NB4 (cell line): ENCODE measurements around the gene KCNIP3.
"Not testable (repeated sequence)": the region's sequence is repeated elsewhere in the genome, so short reads cannot be mapped to it uniquely, and the experiment has no call there.

Experiments used
- DNase-seq: peaks from one replicate; pipeline ENCODE4 v3.0.0; 2010; ENCODE audit warnings: low read depth
- H3K4me3 ChIP-seq: one replicate; pipeline ENCODE4 v1.5.1; 2011; ENCODE audit warnings: mild to moderate bottlenecking, low read depth, low read length, moderate library complexity
- MYC ChIP-seq: IDR thresholded peaks from 2 replicates; pipeline ENCODE4 v1.6.1; 2011; ENCODE audit warnings: low read depth, low read length
- POLR2A ChIP-seq: IDR thresholded peaks from 2 replicates; pipeline ENCODE4 v1.6.1; 2011; ENCODE audit warnings: mild to moderate bottlenecking; ENCODE audit not compliant: insufficient read length; ENCODE audit errors: extremely low read depth
- TF ChIP-seq, protein P1 (sequence below): IDR thresholded peaks from one replicate; pipeline ENCODE4 v1.5.1; 2012; ENCODE audit warnings: low read depth, low read length
- TF ChIP-seq, protein P2 (sequence below): IDR thresholded peaks from 2 replicates; pipeline ENCODE4 v1.6.1; 2011; ENCODE audit warnings: low read depth, low read length

KCNIP3 gene

GRCh38 chr2:95269036-95269680, 28.0 kb upstream of the KCNIP3 start:
- no peak overlapping the region for H3K4me3 ChIP-seq
- TF ChIP-seq, protein P1, sequence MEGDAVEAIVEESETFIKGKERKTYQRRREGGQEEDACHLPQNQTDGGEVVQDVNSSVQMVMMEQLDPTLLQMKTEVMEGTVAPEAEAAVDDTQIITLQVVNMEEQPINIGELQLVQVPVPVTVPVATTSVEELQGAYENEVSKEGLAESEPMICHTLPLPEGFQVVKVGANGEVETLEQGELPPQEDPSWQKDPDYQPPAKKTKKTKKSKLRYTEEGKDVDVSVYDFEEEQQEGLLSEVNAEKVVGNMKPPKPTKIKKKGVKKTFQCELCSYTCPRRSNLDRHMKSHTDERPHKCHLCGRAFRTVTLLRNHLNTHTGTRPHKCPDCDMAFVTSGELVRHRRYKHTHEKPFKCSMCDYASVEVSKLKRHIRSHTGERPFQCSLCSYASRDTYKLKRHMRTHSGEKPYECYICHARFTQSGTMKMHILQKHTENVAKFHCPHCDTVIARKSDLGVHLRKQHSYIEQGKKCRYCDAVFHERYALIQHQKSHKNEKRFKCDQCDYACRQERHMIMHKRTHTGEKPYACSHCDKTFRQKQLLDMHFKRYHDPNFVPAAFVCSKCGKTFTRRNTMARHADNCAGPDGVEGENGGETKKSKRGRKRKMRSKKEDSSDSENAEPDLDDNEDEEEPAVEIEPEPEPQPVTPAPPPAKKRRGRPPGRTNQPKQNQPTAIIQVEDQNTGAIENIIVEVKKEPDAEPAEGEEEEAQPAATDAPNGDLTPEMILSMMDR = no peak
- no peak for TF ChIP-seq POLR2A
- no peak for DNase-seq

GRCh38 chr2:95269745-95270144, 27.4 kb upstream of the KCNIP3 start:
- H3K4me3 ChIP-seq, DNase-seq: not testable (repeated sequence)

DNA sequence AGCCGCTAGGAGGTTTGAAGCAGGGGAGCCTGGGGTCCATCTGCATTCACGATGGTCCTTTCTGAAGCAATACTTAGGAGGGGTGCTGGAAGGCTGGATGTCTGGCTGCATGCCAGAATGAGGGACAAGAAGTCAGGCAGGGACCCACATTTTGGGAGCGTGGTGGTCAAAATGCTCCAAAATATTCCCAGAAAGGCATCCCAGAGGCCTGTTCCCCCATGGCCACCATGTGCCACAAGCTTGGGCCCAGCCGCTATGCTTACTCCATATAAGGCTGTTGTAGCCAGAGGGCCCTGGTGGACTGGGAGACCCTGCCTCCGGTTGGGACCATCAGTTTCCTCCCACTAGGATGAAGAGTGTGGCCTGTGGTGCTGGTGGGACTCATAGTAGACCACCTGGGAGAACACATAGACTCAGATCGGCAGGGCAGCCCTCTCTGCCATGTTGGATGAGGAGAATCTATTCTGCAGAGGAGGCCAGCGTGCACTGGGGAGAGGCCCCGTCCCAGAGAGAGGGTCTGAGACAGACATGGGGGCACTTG, 26.5 kb upstream of the KCNIP3 start:
- no peak overlapping the region for H3K4me3 ChIP-seq
- TF ChIP-seq, protein P2, sequence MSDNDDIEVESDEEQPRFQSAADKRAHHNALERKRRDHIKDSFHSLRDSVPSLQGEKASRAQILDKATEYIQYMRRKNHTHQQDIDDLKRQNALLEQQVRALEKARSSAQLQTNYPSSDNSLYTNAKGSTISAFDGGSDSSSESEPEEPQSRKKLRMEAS = no peak
- TF ChIP-seq POLR2A (no peak), MYC (no peak)
- TF ChIP-seq, protein P1 = no peak
- DNase-seq = no peak

GRCh38 chr2:95271381-95271971, 25.7 kb upstream of the KCNIP3 start:
- H3K4me3 ChIP-seq = no peak overlapping the region
- DNase-seq = no peak
- no peak for TF ChIP-seq POLR2A
- TF ChIP-seq, protein P2 = no peak
- TF ChIP-seq MYC = no peak
- TF ChIP-seq, protein P1 = no peak

DNA sequence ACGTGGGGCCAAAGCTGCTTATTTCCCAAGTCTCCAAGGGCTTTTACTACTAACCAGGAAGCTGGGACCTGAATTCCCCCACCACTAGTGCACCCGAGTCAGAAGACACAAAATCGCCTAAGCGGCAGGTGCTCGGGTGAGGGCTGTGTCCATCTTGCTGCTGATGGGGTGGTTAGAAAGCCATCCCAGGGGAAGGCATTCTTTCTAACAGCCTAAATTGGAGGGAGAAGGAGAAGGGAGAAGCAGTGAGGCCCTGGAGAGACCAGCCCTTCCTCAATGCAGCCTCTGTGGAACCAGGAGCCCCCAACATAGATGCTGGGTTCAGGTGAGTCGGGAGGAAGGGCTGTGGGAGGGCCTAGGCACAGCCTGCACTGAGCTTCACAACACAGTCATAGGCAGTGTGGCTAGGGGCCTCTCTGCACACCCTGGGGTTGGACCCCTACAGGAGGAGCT, 24.8 kb upstream of the KCNIP3 start:
- H3K4me3 ChIP-seq = no peak overlapping the region
- DNase-seq = no peak
- TF ChIP-seq, protein P2 = no peak
- TF ChIP-seq MYC = no peak
- TF ChIP-seq, protein P1 = no peak
- no peak for TF ChIP-seq POLR2A

- no peak for TF ChIP-seq MYC
- DNase-seq = no peak
- no peak overlapping the region for H3K4me3 ChIP-seq
These were observed 24.4 kb upstream of the KCNIP3 start for GRCh38 chr2:95272781-95273180.
